Neural progenitor cell (in vitro differentiated cells): ENCODE data around the gene GNA14. TPM values are rescaled to one million over a fixed set of nuclear protein-coding genes. Genes with fewer than 3 reads are reported as not detected.

Source experiments
- DNase-seq: peaks from one replicate; pipeline ENCODE4 v3.0.0-alpha.2; 2016; ENCODE audit warnings: low spot score
- H2AFZ ChIP-seq: fragments of 200-600 bp; sonication (generic); replicated peaks from 2 replicates; pipeline ENCODE4 v1.6.1; 2016; ENCODE audit warnings: antibody characterized with exemption
- H3F3A ChIP-seq: fragments of 200-600 bp; sonication (generic); 2 replicates; pipeline ENCODE4 v1.6.1; 2016; ENCODE audit warnings: antibody characterized with exemption, low read depth
- H3K27ac ChIP-seq: fragments of 200-600 bp; sonication (generic); 2 replicates; pipeline ENCODE4 v1.5.1; 2016; ENCODE audit warnings: mild to moderate bottlenecking
- H3K27me3 ChIP-seq: fragments of 200-600 bp; sonication (generic); 2 replicates; pipeline ENCODE4 v1.6.1; 2016; ENCODE audit warnings: mild to moderate bottlenecking, moderate library complexity
- H3K36me3 ChIP-seq: fragments of 200-600 bp; sonication (generic); 2 replicates; pipeline ENCODE4 v1.5.1; 2016
- H3K4me1 ChIP-seq: fragments of 200-600 bp; sonication (generic); 2 replicates; pipeline ENCODE4 v1.6.1; 2016; ENCODE audit warnings: mixed run types
- H3K4me2 ChIP-seq: fragments of 200-600 bp; sonication (generic); 2 replicates; pipeline ENCODE4 v1.6.1; 2016
- H3K4me3 ChIP-seq: fragments of 200-600 bp; sonication (generic); 2 replicates; pipeline ENCODE4 v1.5.1; 2016
- H3K79me2 ChIP-seq: fragments of 200-600 bp; sonication (generic); 2 replicates; pipeline ENCODE4 v1.6.1; 2016; ENCODE audit warnings: low read depth
- H3K9ac ChIP-seq: fragments of 200-600 bp; sonication (generic); 2 replicates; pipeline ENCODE4 v1.6.1; 2016
- H3K9me3 ChIP-seq: fragments of 200-600 bp; sonication (generic); 2 replicates; pipeline ENCODE4 v1.5.1; 2016; ENCODE audit warnings: low read depth
- H4K20me1 ChIP-seq: fragments of 200-600 bp; sonication (generic); 2 replicates; pipeline ENCODE4 v1.6.1; 2016; ENCODE audit warnings: low read depth
- H3K27ac Mint-ChIP-seq: 3 replicates; pipeline ENCODE4 v1.8.0; 2021; ENCODE audit warnings: mixed read lengths
- H3K27me3 Mint-ChIP-seq: 2 replicates; pipeline ENCODE4 v1.8.0; 2022; ENCODE audit warnings: low read depth, mild to moderate bottlenecking, inconsistent platforms, moderate library complexity, mixed read lengths; ENCODE audit not compliant: insufficient read depth
- H3K36me3 Mint-ChIP-seq: 3 replicates; pipeline ENCODE4 v1.8.0; 2021; ENCODE audit warnings: mixed read lengths
- H3K4me1 Mint-ChIP-seq: 3 replicates; pipeline ENCODE4 v1.8.0; 2021; ENCODE audit warnings: mixed read lengths
- H3K4me3 Mint-ChIP-seq: 3 replicates; pipeline ENCODE4 v1.8.0; 2021; ENCODE audit warnings: mild to moderate bottlenecking, moderate library complexity, mixed read lengths
- H3K9me3 Mint-ChIP-seq: 3 replicates; pipeline ENCODE4 v1.8.0; 2020; ENCODE audit warnings: mixed read lengths
- CTCF ChIP-seq: fragments of 200-600 bp; sonication (generic); IDR thresholded peaks from 2 replicates; pipeline ENCODE4 v1.5.1; 2017; ENCODE audit warnings: antibody characterized with exemption, mild to moderate bottlenecking
- EZH2 ChIP-seq: fragments of 200-600 bp; sonication (generic); IDR thresholded peaks from 2 replicates; pipeline ENCODE4 v1.6.1; 2017; ENCODE audit warnings: antibody characterized with exemption, mild to moderate bottlenecking, moderate library complexity
- EZH2phosphoT487 ChIP-seq: fragments of 200-600 bp; sonication (generic); IDR thresholded peaks from 2 replicates; pipeline ENCODE4 v1.6.1; 2017; ENCODE audit warnings: antibody characterized with exemption
- total RNA-seq: library from RNA; depleted of rRNA; stranded (reverse); fragments of >200 nt; gene quantifications from 2 replicates; pipeline ENCODE4 v1.2.3, GENCODE V29; 2015; ENCODE audit warnings: low replicate concordance

GNA14 gene
- total RNA-seq, 1 donor from 2014 or later = not detected

- TF ChIP-seq EZH2phosphoT487 (no peak), CTCF (no peak), EZH2 (no peak)
- no peaks in the 10 kb centered on the region for H3F3A ChIP-seq
- H3K27ac Mint-ChIP-seq = no peak overlapping the region
- no peaks in the 10 kb centered on the region for H3K27me3 ChIP-seq
- no peak overlapping the region for H2AFZ ChIP-seq
- H3K4me1 ChIP-seq = no peaks in the 10 kb centered on the region
- no peaks in the 10 kb centered on the region for H3K36me3 ChIP-seq
- H3K4me3 ChIP-seq = no peak overlapping the region
- no peak overlapping the region for H3K4me2 ChIP-seq
- H4K20me1 ChIP-seq = no peaks in the 10 kb centered on the region
- no peaks in the 10 kb centered on the region for H3K36me3 Mint-ChIP-seq
- no peak overlapping the region for H3K4me3 Mint-ChIP-seq
- no peaks in the 10 kb centered on the region for H3K79me2 ChIP-seq
- H3K9ac ChIP-seq = no peak overlapping the region
- no peak for DNase-seq
- H3K4me1 Mint-ChIP-seq = peaks cover 10% of the 10 kb centered on the region
- no peaks in the 10 kb centered on the region for H3K9me3 ChIP-seq
- no peak overlapping the region for H3K27ac ChIP-seq
- H3K27me3 Mint-ChIP-seq = no peaks in the 10 kb centered on the region
- H3K9me3 Mint-ChIP-seq = peaks cover 2% of the 10 kb centered on the region
Measured at GRCh38 chr9:77680581-77680980, 32.5 kb upstream of the GNA14 start.

- Mint-ChIP-seq H3K9me3 (peaks cover 2% of the 10 kb centered on the region), H3K4me3 (no peak overlapping the region), H3K4me1 (peaks cover 10% of the 10 kb centered on the region), H3K27ac (no peak overlapping the region), H3K27me3 (no peaks in the 10 kb centered on the region), H3K36me3 (no peaks in the 10 kb centered on the region)
- no peaks in the 10 kb centered on the region for H3K9me3 ChIP-seq
- no peak for DNase-seq
- no peaks in the 10 kb centered on the region for H3K27me3 ChIP-seq
- no peaks in the 10 kb centered on the region for H4K20me1 ChIP-seq
- no peaks in the 10 kb centered on the region for H3K79me2 ChIP-seq
- no peak overlapping the region for H3K9ac ChIP-seq
- no peaks in the 10 kb centered on the region for H3K36me3 ChIP-seq
- no peak overlapping the region for H3K4me2 ChIP-seq
- H3F3A ChIP-seq = no peaks in the 10 kb centered on the region
- TF ChIP-seq EZH2phosphoT487 = no peak
- no peak for TF ChIP-seq EZH2
- no peak for TF ChIP-seq CTCF
- H3K4me3 ChIP-seq = no peak overlapping the region
- no peak overlapping the region for H3K27ac ChIP-seq
- no peaks in the 10 kb centered on the region for H3K4me1 ChIP-seq
- H2AFZ ChIP-seq = no peak overlapping the region
Measured at GRCh38 chr9:77679661-77680368, 31.7 kb upstream of the GNA14 start.

- Histone ChIP-seq H4K20me1 (no peaks in the 10 kb centered on the region), H3K4me1 (no peaks in the 10 kb centered on the region), H3K4me3 (no peak overlapping the region), H2AFZ (no peak overlapping the region), H3K4me2 (no peak overlapping the region), H3K27me3 (no peaks in the 10 kb centered on the region), H3K36me3 (no peaks in the 10 kb centered on the region), H3K79me2 (no peaks in the 10 kb centered on the region), H3K27ac (no peak overlapping the region), H3K9me3 (no peaks in the 10 kb centered on the region), H3F3A (no peaks in the 10 kb centered on the region), H3K9ac (no peak overlapping the region)
- Mint-ChIP-seq H3K27me3 (no peaks in the 10 kb centered on the region), H3K27ac (no peak overlapping the region), H3K36me3 (no peaks in the 10 kb centered on the region), H3K4me1 (peaks cover 10% of the 10 kb centered on the region), H3K9me3 (peaks cover 2% of the 10 kb centered on the region), H3K4me3 (no peak overlapping the region)
- DNase-seq = no peak
- no peak for TF ChIP-seq EZH2phosphoT487
- TF ChIP-seq EZH2 = no peak
- no peak for TF ChIP-seq CTCF
Measured at GRCh38 chr9:77679088-77679487, 31.0 kb upstream of the GNA14 start.
